Measurements from ENCODE around the gene DGKZ. TPM values are rescaled to one million over a fixed set of nuclear protein-coding genes. Genes with fewer than 3 reads are reported as not detected.
A peak's percentile ranks its signal among the peaks of the same experiment; 100 is the strongest.

The DGKZ gene
- total and polyA plus RNA-seq, 10 of the 15 experiments (the other 5 are each of a cell fraction or from before 2014, with no cell fraction given) = 0.50 to 78.4 (median 39.5) TPM

GRCh38 chr11:46300270-46300669 lies 47.0 kb upstream of the DGKZ start:
- no peak for TF ChIP-seq BHLHE40 (IDR thresholded peaks at IDR 0.05; ENCODE audit: borderline replicate concordance in 1 of 2, low read depth in 2 of 2, low read length in 1 of 2)
- TF ChIP-seq TARDBP (IDR thresholded peaks at IDR 0.05; ENCODE audit: borderline replicate concordance) = no peak
- no peak for TF ChIP-seq MYC (IDR thresholded peaks at IDR 0.05; ENCODE audit: insufficient read depth, insufficient read length, insufficient replicate concordance, low read length, severe bottlenecking)
- TF ChIP-seq ZNF592 (IDR thresholded peaks at IDR 0.05) = no peak
- TF ChIP-seq TCF12 (IDR thresholded peaks at IDR 0.05; ENCODE audit: low read depth, low read length) = no peak
- peak; percentile 33; the same call in 1 of the 2 replicates for TF ChIP-seq RUNX3 (IDR thresholded peaks at IDR 0.05; ENCODE audit: low read length)
- TF ChIP-seq HDGF (IDR thresholded peaks at IDR 0.05) = no peak
- intact Hi-C loops (cut with micrococcal nuclease; ENCODE audit: unreplicated experiment) (loop anchor here (10.0 kb wide), 1 partner anchor 335 kb away; no protein-coding TSS in a partner anchor), in situ Hi-C loops (cut with MboI) (no loop called here)
- Histone ChIP-seq H4K20me1 (ENCODE audit: control insufficient read depth, insufficient read depth) (no peaks in the 10 kb centered on the region), H2AFZ (ENCODE audit: control insufficient read depth, low read depth, low read length) (no peak overlapping the region), H3K4me1 (ENCODE audit: control insufficient read depth, insufficient read depth, low read length) (peaks cover 31% of the 10 kb centered on the region), H3K9ac (ENCODE audit: control insufficient read depth, insufficient read depth, low read length) (no peak overlapping the region), H3K9me3 (replicated peaks; ENCODE audit: control insufficient read depth, insufficient read depth, low read length) (no peaks in the 10 kb centered on the region), H3K4me2 (ENCODE audit: control insufficient read depth, insufficient read depth) (no peak overlapping the region), H3K27me3 (replicated peaks in 1 of 2; ENCODE audit: control insufficient read depth in 2 of 2, insufficient read depth in 2 of 2, low read length in 1 of 2) (no peaks in the 10 kb centered on the region; a peak in 2 of 4 replicates), H3K36me3 (ENCODE audit: control insufficient read depth in 2 of 2, insufficient read depth in 2 of 2, low read length in 1 of 2) (no peaks in the 10 kb centered on the region), H3K79me2 (ENCODE audit: control insufficient read depth, insufficient read depth, low read length) (no peaks in the 10 kb centered on the region), H3K4me3 (no peak overlapping the region), H3K27ac (ENCODE audit: control insufficient read depth, insufficient read depth) (no peak overlapping the region)
- no TSS peak for BruUV-seq (replicated peaks)
- 54% methylated on average over 7 of the region's 7 CpGs for WGBS (ENCODE audit: insufficient coverage, insufficient replicate concordance, low lambda C conversion rate, missing lambda C conversion rate)
- FAIRE-seq (no peak), ATAC-seq (no peak), DNase-seq (ENCODE audit: low read depth, low spot score) (no peak)
- SMC1A ChIA-PET (ENCODE audit: uncharacterized antibody, unreplicated experiment) = interaction anchor here (1.2 kb wide), 1 partner anchor 7 kb away, joined by 4 read pairs; no protein-coding TSS in a partner anchor
- RAD21 ChIA-PET (ENCODE audit: unreplicated experiment) = interaction anchor here (1.2 kb wide), 1 partner anchor 9 kb away, joined by 3 read pairs; no protein-coding TSS in a partner anchor
- CTCF ChIA-PET = interaction anchor here (1.0 to 4.5 kb wide), 5 partner anchors 8 to 57 kb away, joined by 3 to 26 read pairs (median 5); partner anchors contain the start of gene CREB3L1
- POLR2A ChIA-PET = no interaction called here

Measured in GM12878 (cell line).